HCT116 (cell line): ENCODE results near the gene DNAJC1. TPM values are rescaled to one million over a fixed set of nuclear protein-coding genes. Genes with fewer than 3 reads are reported as not detected.

Experiments
- ATAC-seq: fragments of 200-7000 bp; cut with Tn5 transposase; 2 replicates; pipeline ENCODE4 v1.9.1; 2020; ENCODE audit warnings: mild to moderate bottlenecking, moderate library complexity
- BruUV-seq: library from RNA; stranded (reverse); fragments of 400-500 nt; replicated peaks from 2 replicates; lab custom pipeline; 2021; lab: Mats Ljungman, UMichigan
- CTCF ChIA-PET: fragments of 300-600 bp; sonication (Branson Sonifier 250); formaldehyde crosslinking; loops from one replicate; lab custom pipeline; 2021; ENCODE audit warnings: antibody characterized with exemption; lab: Charles Lee
- POLR2A ChIA-PET: fragments of 300-600, 350-600 bp; sonication (Branson Sonifier 250); formaldehyde crosslinking; loops from one replicate; lab custom pipeline; 2021; ENCODE audit warnings: antibody characterized with exemption; lab: Charles Lee
- RAD21 ChIA-PET, 2 experiments: fragments of 300-600 bp; sonication (Branson Sonifier 250); formaldehyde crosslinking; loops; one replicate each; lab custom pipeline; 2023; ENCODE audit warnings: low total read pairs in 2 of 2; ENCODE audit not compliant: uncharacterized antibody in 2 of 2, unreplicated experiment in 2 of 2, low non-redundant PET in 1 of 2; lab: Charles Lee
- DNase-seq: peaks from one replicate; pipeline ENCODE4 v3.0.0-alpha.2; 2010; ENCODE audit warnings: low read depth, low spot score
- H2AFZ ChIP-seq: fragments of 200-600 bp; shearing (Covaris generic), sonication (generic); 2 replicates; pipeline ENCODE4 v1.6.1; 2017; ENCODE audit warnings: low read depth, mixed run types, mixed read lengths, antibody characterized with exemption, low read length; ENCODE audit not compliant: poor library complexity, severe bottlenecking
- H3K27ac ChIP-seq: 2 replicates; pipeline ENCODE4 v1.5.1; 2012; ENCODE audit warnings: low read depth, low read length
- H3K27me3 ChIP-seq: fragments of 200-600 bp; sonication (generic); 2 replicates; pipeline ENCODE4 v1.6.1; 2016; ENCODE audit warnings: mixed run types, low read length, mixed read lengths; ENCODE audit not compliant: insufficient read depth
- H3K36me3 ChIP-seq, 2 experiments: fragments of 200-500 bp in 1 of 2; fragments of 200-600 bp in 1 of 2; sonication (Bioruptor generic) in 1 of 2; sonication (generic) in 1 of 2; 2 replicates each; pipeline versions ENCODE4 v1.5.1 to v1.6.1; 2014 to 2016; ENCODE audit warnings: low read length in 2 of 2, inconsistent platforms in 1 of 2, mixed read lengths in 1 of 2, mixed run types in 1 of 2; ENCODE audit not compliant: insufficient read depth in 2 of 2, control insufficient read depth in 1 of 2
- H3K4me1 ChIP-seq, 2 experiments: fragments of 200-600 bp in 1 of 2; sonication (generic) in 1 of 2; 2 replicates each; pipeline versions ENCODE4 v1.5.1 to v1.6.1; 2012 to 2017; ENCODE audit warnings: low read length in 2 of 2, inconsistent platforms in 1 of 2, mild to moderate bottlenecking in 1 of 2, mixed read lengths in 1 of 2, mixed run types in 1 of 2, moderate library complexity in 1 of 2; ENCODE audit not compliant: insufficient read depth in 2 of 2, control insufficient read depth in 1 of 2
- H3K4me2 ChIP-seq: fragments of 200-600 bp; sonication (generic); 2 replicates; pipeline ENCODE4 v1.6.1; 2017; ENCODE audit warnings: mixed run types, low read length, mixed read lengths
- H3K4me3 ChIP-seq, 2 experiments: fragments of 200-600 bp in 1 of 2; sonication (generic) in 1 of 2; replicated peaks in 1 of 2; 2 replicates each; pipeline ENCODE4 v1.5.1; 2011 to 2016; ENCODE audit warnings: low read length in 2 of 2, control low read depth in 1 of 2, low read depth in 1 of 2, mild to moderate bottlenecking in 1 of 2, mixed read lengths in 1 of 2, mixed run types in 1 of 2
- H3K79me2 ChIP-seq: fragments of 200-600 bp; sonication (generic); 2 replicates; pipeline ENCODE4 v1.6.1; 2017; ENCODE audit warnings: mild to moderate bottlenecking, mixed run types, low read length, moderate library complexity, mixed read lengths; ENCODE audit not compliant: insufficient read depth
- H3K9ac ChIP-seq: fragments of 200-600 bp; sonication (generic); 2 replicates; pipeline ENCODE4 v1.6.1; 2016; ENCODE audit warnings: low read length, mixed read lengths
- H3K9me2 ChIP-seq: fragments of 200-600 bp; sonication (generic), shearing (Covaris generic); 2 replicates; pipeline ENCODE4 v1.6.1; 2017; ENCODE audit warnings: mixed run types, mild to moderate bottlenecking, moderate library complexity; ENCODE audit not compliant: insufficient read depth
- H3K9me3 ChIP-seq, 2 experiments: fragments of 200-500 bp in 1 of 2; fragments of 200-600 bp in 1 of 2; sonication (Bioruptor generic) in 1 of 2; sonication (generic) in 1 of 2; 2 replicates each; pipeline ENCODE4 v1.6.1; 2014 to 2017; ENCODE audit warnings: low read length in 2 of 2, mixed read lengths in 2 of 2, inconsistent platforms in 1 of 2, low read depth in 1 of 2, mild to moderate bottlenecking in 1 of 2, mixed run types in 1 of 2, moderate library complexity in 1 of 2; ENCODE audit not compliant: control insufficient read depth in 1 of 2, insufficient read depth in 1 of 2
- H4K20me1 ChIP-seq: fragments of 200-600 bp; sonication (generic), shearing (Covaris generic); 2 replicates; pipeline ENCODE4 v1.6.1; 2017; ENCODE audit warnings: mixed run types, mild to moderate bottlenecking, moderate library complexity; ENCODE audit not compliant: insufficient read depth
- CBX3 ChIP-seq: IDR thresholded peaks from 2 replicates; pipeline ENCODE4 v1.6.1; 2012; ENCODE audit warnings: low read depth
- CEBPB ChIP-seq: IDR thresholded peaks from 2 replicates; pipeline ENCODE4 v1.6.1; 2012; ENCODE audit warnings: low read depth
- EGR1 ChIP-seq: IDR thresholded peaks from 2 replicates; pipeline ENCODE4 v1.6.1; 2012; ENCODE audit warnings: low read depth
- ELF1 ChIP-seq: IDR thresholded peaks from 2 replicates; pipeline ENCODE4 v1.6.1; 2012; ENCODE audit warnings: low read depth, borderline replicate concordance
- EZH2 ChIP-seq: fragments of 200-600 bp; sonication (generic); IDR thresholded peaks from 2 replicates; pipeline ENCODE4 v1.6.1; 2017; ENCODE audit warnings: antibody characterized with exemption, mixed run types
- EZH2phosphoT487 ChIP-seq: fragments of 200-600 bp; IDR thresholded peaks from 2 replicates; pipeline ENCODE4 v1.6.1; 2018; ENCODE audit warnings: antibody characterized with exemption, borderline replicate concordance
- FOSL1 ChIP-seq: IDR thresholded peaks from 2 replicates; pipeline ENCODE4 v1.6.1; 2012; ENCODE audit warnings: low read depth
- POLR2A ChIP-seq: IDR thresholded peaks from 2 replicates; pipeline ENCODE4 v1.7.0; 2011; ENCODE audit warnings: borderline replicate concordance; ENCODE audit not compliant: insufficient read depth, insufficient read length; ENCODE audit errors: extremely low read depth
- POLR2AphosphoS5 ChIP-seq: IDR thresholded peaks from 2 replicates; pipeline ENCODE4 v1.6.1; 2011; ENCODE audit warnings: mild to moderate bottlenecking, low read depth, low read length, moderate library complexity
- RAD21 ChIP-seq: IDR thresholded peaks from 2 replicates; pipeline ENCODE4 v1.6.1; 2012; ENCODE audit warnings: low read depth, mild to moderate bottlenecking
- SIN3A ChIP-seq: IDR thresholded peaks from 2 replicates; pipeline ENCODE4 v1.6.1; 2012; ENCODE audit warnings: low read depth
- SP1 ChIP-seq: IDR thresholded peaks from 2 replicates; pipeline ENCODE4 v1.6.1; 2012; ENCODE audit warnings: low read depth
- SRF ChIP-seq: IDR thresholded peaks from 2 replicates; pipeline ENCODE4 v1.6.1; 2012; ENCODE audit warnings: low read depth
- TCF7L2 ChIP-seq: IDR thresholded peaks from 2 replicates; pipeline ENCODE4 v1.7.0; 2011; ENCODE audit warnings: borderline replicate concordance, inconsistent platforms; ENCODE audit not compliant: insufficient read depth, insufficient read length; ENCODE audit errors: extremely low read depth
- YY1 ChIP-seq: IDR thresholded peaks from 2 replicates; pipeline ENCODE4 v1.6.1; 2011; ENCODE audit warnings: low read length, low read depth, moderate library complexity, mild to moderate bottlenecking; ENCODE audit not compliant: insufficient replicate concordance; ENCODE audit errors: extremely low read depth
- ZBTB33 ChIP-seq: IDR thresholded peaks from 2 replicates; pipeline ENCODE4 v1.6.1; 2011; ENCODE audit warnings: mild to moderate bottlenecking, low read length, moderate library complexity; ENCODE audit not compliant: insufficient replicate concordance; ENCODE audit errors: extremely low read depth
- intact Hi-C: fragments of 100-400 bp; cut with micrococcal nuclease; formaldehyde crosslinking; loops from 2 replicates; pipeline ENCODE4 v1.10.0; 2022
- total RNA-seq: library from RNA; stranded (reverse); gene quantifications from one replicate; pipeline ENCODE4 v1.2.1, GENCODE V29; 2021; ENCODE audit not compliant: unreplicated experiment
- TF ChIP-seq, protein P1 (sequence below): IDR thresholded peaks from 2 replicates; pipeline ENCODE4 v1.6.1; 2012
- TF ChIP-seq, protein P2 (sequence below): IDR thresholded peaks from 2 replicates; pipeline ENCODE4 v1.6.1; 2012

DNAJC1 gene
- total RNA-seq, 1 experiment from 2014 or later: 17.9 TPM

- Histone ChIP-seq H2AFZ (no peak overlapping the region), H3K27me3 (no peaks in the 10 kb centered on the region), H3K9me3 (no peaks in the 10 kb centered on the region), H4K20me1 (no peaks in the 10 kb centered on the region), H3K36me3 (no peaks in the 10 kb centered on the region), H3K4me1 (no peaks in the 10 kb centered on the region), H3K4me3 (no peak overlapping the region), H3K27ac (no peak overlapping the region), H3K79me2 (no peaks in the 10 kb centered on the region), H3K9ac (no peak overlapping the region), H3K9me2 (no peaks in the 10 kb centered on the region), H3K4me2 (no peak overlapping the region)
- ChIA-PET RAD21 (no interaction called here), CTCF (no interaction called here), POLR2A (no interaction called here)
- ATAC-seq (no peak), DNase-seq (no peak)
- intact Hi-C loops: no loop called here
- TF ChIP-seq CEBPB (no peak), TCF7L2 (no peak), SIN3A (no peak), EGR1 (no peak)
- no TSS peak for BruUV-seq
Observed at GRCh38 chr10:21797533-21797932, 206.0 kb downstream of the DNAJC1 start.

- Histone ChIP-seq H3K4me3 (no peak overlapping the region), H3K4me2 (no peak overlapping the region), H3K36me3 (no peaks in the 10 kb centered on the region), H3K9ac (no peak overlapping the region), H3K4me1 (no peaks in the 10 kb centered on the region), H3K27ac (no peak overlapping the region), H3K9me3 (peaks cover 0 to 3% of the 10 kb centered on the region in 2 experiments; a peak in 1 of 4 replicates), H4K20me1 (no peaks in the 10 kb centered on the region), H3K27me3 (no peaks in the 10 kb centered on the region), H2AFZ (no peak overlapping the region), H3K9me2 (no peaks in the 10 kb centered on the region), H3K79me2 (no peaks in the 10 kb centered on the region)
- ChIA-PET CTCF (no interaction called here), POLR2A (no interaction called here), RAD21 (no interaction called here)
- BruUV-seq: no TSS peak
- DNase-seq: no peak
- no peak for TF ChIP-seq ZBTB33
- TF ChIP-seq CBX3: no peak
- TF ChIP-seq, protein P1, sequence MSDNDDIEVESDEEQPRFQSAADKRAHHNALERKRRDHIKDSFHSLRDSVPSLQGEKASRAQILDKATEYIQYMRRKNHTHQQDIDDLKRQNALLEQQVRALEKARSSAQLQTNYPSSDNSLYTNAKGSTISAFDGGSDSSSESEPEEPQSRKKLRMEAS: no peak
- TF ChIP-seq ELF1: no peak
- no peak for TF ChIP-seq POLR2A
- TF ChIP-seq FOSL1: no peak
- TF ChIP-seq RAD21: no peak
- TF ChIP-seq, protein P2, sequence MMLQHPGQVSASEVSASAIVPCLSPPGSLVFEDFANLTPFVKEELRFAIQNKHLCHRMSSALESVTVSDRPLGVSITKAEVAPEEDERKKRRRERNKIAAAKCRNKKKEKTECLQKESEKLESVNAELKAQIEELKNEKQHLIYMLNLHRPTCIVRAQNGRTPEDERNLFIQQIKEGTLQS: no peak
- TF ChIP-seq TCF7L2: no peak
- no peak for TF ChIP-seq SIN3A
- TF ChIP-seq POLR2AphosphoS5: no peak
- TF ChIP-seq EZH2phosphoT487: no peak
- no peak for TF ChIP-seq EZH2
- no peak for TF ChIP-seq EGR1
- TF ChIP-seq SRF: no peak
- TF ChIP-seq SP1: no peak
- no peak for TF ChIP-seq YY1
- intact Hi-C loops: no loop called here
- no peak for ATAC-seq
Observed at GRCh38 chr10:21791276-21791675, 212.3 kb downstream of the DNAJC1 start.
